Esophagus squamous epithelium (tissue), 4 donors: ENCODE data around the gene MBD6.

ENCODE experiments used
- CTCF ChIP-seq, 6 experiments: fragments of 450-650 bp in 4 of 6; fragments of 200-600 bp in 2 of 6; sonication (generic) in 2 of 6; IDR thresholded peaks; one replicate each; pipeline ENCODE4 v1.5.1; 2016 to 2019; ENCODE audit warnings: antibody characterized with exemption in 6 of 6, mild to moderate bottlenecking in 4 of 6, moderate library complexity in 4 of 6
- POLR2A ChIP-seq, 4 donors: fragments of 450-650 bp; IDR thresholded peaks; one replicate each; pipeline ENCODE4 v1.6.1; 2017; ENCODE audit warnings: antibody characterized with exemption in 4 of 4, mild to moderate bottlenecking in 4 of 4, moderate library complexity in 3 of 4

GRCh38 chr12:57579011-57579410 is 56.4 kb downstream of the MBD6 start:
- no peak for TF ChIP-seq CTCF (IDR thresholded peaks at IDR 0.05)
- TF ChIP-seq POLR2A (IDR thresholded peaks at IDR 0.05): no peak
